NOMO-1 treated with DMSO at 0.1 percent for 48 hours (cell line): ENCODE data around the gene TRAT1.

Experiments used
- DNase-seq: peaks from one replicate; lab custom pipeline; 2025; ENCODE audit not compliant: unreplicated experiment; lab: John Stamatoyannopoulos, UW

Gene TRAT1

DNA sequence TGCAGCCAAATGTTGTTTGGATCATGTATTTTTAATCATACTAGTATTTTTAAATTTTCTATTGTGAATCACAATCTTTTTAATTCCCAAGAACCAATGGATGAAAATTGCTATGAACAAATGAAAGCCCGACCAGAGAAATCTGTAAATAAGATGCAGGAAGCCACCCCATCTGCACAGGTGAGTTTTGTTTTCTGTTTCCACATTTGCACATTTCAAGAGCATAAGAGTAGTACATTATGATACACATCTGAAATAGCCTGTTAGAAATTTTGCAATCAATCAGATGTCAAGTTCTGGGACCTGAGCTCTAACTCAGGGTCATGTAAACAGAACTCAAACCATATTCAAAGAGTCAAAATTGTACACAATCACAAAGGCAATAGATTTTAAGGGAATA, 26.5 kb downstream of the TRAT1 start:
- DNase-seq: no peak

DNA sequence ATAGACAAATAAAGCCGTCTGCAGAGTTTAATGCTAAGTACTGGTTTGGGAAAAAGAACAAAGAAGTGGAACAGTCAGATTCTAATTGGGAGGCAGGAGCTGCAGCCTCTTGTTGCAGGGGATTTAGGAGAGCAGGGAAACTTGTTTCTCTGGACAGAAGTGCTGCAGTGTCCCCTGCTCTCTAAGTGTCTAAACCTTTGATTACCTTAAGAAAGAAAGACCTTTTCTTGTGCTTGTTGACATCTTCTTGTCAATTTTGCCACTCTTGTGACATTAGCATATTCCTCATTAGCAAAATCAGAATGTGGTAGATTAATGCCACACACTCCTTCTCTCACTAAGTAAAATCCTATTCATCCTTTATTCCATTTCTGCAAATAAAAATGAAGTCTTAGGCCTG, 38.8 kb downstream of the TRAT1 start:
- DNase-seq: no peak

DNA sequence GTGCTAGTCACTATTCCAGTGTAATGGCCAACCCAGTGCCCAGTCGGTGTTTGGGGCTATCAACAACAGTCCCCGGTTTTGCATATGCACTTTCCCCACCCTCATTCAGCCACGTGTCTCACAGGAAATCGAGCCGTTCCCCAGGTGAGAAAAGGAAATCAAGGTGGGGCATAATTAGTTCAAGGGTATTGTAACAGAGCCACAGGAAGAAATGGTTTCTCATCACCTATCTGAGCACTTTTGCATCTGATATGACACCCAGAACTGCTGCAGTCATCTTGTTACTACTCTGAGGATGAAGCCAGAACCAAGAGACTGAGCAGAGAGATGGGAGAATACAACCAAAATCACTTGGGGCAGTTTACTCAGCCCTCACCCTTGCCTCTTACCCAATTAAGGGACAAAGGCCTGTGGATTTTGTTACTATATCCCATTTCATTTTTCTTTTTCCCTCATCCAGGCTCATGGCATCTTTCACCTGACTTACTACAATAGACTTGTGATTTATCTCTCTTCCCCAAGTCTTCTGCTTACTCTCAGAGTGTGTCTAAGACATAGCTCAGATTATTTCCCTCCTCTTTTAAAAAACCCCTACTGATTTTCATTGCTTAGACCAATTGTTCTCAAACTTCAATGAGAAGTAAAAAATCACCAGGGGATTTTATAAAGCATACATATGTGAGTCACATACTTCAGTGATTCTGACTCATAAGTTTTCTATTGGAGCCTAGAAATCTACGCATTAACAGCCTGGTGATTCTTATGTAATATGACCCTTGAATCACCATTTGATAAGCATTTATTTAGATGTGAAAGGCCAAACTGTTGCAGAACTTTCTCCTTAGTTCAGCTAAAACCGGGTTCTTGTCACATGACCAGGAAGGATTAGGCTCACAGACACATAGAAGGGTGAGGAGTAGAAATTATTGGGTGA, 40.5 kb downstream of the TRAT1 start:
- no peak for DNase-seq

DNA sequence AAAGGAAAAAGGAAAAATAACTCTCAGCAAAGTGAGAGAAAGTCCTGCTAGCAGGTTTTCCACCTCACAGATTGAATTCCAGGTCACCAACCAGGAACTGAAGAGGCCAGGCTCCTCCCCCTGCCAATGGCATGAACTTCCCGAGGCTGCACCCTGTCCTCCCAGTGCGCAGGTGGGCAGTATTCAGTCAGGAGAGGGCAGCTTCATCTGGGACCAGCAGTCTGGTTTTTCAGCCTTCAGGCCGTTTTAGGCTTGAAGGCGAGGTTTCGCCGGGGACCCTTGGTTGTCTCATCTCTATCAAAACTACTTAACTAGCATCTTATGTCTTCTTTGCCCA, 41.2 kb downstream of the TRAT1 start:
- no peak for DNase-seq

DNA sequence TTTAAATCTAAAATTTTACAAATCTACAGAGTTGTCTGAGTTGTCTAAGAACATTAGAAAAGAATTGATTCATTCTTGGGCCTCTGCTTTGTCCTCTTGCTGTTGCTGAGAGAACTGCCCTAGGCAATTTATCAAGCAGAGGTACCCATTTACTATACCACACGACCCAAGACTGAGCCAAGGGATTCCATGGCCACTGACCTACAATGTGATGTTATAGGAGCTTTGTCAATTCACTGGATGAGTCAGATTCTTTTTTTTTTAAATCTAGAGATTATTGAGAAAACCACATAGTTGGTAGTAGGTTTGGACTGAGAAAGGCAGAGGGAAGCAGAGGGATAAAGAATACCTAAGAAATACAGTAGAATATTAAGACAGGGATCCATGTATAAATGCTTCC, 55.3 kb downstream of the TRAT1 start:
- no peak for DNase-seq

DNA sequence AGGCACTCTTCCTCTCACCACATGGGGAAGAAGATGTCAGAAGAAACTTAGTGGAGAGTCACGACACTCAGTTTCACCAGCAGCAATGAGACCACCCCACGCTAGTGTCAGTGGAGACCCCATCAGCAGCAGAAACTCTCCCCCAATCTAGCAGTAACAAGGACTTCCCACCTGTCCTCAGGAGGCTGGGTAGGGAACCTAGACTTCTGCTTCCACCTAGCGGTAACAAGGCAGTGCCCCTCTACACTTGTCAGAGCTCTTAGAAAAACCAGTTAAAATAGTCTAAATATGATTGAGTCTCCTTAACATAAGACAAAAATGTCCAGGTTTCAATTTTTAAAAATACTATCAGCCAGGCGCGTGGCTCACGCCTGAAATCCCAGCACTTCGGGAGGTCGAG, 57.3 kb downstream of the TRAT1 start:
- DNase-seq: no peak

DNA sequence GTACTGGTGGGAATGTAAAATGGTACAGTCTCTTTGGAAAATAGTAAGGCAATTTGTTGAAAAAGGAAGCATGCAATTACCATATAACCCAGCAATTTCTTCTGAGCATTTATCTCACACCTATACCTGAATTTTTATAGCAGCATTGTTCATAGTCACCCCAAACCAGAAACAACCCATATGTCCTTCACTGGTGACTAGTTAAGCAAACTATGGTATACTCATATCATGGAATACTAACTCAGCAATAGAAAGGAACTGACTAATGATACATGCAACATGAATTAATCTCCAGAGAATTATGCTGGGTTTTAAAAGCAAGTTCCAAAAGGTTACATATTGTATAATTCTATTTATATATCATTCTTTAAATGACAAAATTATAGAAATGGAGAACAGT, 60.2 kb downstream of the TRAT1 start:
- no peak for DNase-seq

DNA sequence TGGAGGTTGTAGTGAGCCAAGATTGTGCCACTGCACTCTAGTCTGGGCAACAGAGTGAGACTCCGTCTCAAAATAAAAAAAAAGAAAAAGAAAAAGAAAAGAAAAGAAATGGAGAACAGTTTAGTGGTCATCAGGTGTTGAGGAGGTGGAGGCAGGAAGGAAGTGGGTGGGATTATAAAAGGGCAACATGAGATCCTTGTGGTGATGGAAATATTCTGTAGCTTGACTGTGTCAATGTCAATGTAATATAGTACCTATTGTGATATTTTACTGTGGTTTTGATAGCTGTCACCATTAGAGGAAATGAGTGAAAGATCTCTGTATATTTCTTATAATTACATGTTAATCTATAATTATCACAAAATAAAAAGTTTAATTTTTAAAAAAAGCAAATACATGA, 60.8 kb downstream of the TRAT1 start:
- DNase-seq: no peak

DNA sequence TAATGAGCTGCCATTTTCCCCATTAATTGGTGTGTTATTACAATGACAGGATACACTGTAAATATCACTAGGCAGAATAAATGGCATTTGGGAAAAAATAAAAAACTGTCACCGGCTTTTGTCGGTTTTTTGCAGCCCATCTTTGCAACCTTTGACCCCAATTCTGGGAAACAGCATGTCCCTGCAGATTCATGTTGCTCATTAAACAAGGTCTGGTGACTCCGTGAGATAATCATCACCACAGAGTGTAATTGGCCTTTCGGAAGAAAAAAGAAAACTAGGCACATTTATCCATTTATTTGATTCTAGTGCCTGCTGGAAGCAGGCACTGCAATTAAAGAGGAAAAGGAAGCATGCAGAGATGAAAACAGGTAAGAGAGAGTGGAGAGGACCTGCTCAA, 64.5 kb downstream of the TRAT1 start:
- no peak for DNase-seq

DNA sequence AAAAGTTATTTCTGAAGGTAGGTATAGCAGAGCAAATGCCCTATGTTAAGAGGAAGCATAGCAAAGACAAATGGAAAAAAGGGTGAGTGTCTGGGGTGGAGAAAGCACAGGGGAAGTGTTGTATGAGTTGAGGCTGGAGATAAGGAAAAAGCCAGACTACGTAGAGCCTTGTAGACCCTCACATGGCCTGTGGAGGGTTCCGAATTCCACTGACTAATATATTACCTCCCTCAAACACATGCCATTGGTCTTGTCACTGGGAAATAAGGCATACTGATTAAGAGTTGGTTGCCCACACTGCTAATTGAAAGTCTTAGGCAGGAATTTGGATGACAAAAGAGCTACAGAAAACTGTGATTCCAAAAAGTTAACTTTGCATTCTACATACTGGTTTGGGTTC, 65.2 kb downstream of the TRAT1 start:
- DNase-seq: no peak

DNA sequence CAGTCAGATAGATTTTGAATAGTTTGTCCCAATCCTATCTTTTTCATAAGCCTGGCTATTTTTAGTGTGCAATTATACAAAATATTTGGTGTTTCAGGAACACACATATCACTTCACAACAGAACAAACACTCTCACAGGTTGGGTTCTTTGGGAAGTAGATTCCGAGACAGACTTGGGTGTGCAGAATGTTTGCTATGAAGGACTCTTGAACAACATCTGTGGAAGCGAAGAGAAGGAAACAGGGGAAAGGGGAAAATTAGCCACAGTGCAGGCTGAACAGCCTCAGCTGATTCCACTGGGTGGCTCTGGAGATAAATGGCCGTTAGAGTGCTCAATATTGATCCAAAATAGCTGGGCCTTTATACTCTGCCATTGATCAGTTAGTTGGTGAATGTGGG, 69.2 kb downstream of the TRAT1 start:
- no peak for DNase-seq

DNA sequence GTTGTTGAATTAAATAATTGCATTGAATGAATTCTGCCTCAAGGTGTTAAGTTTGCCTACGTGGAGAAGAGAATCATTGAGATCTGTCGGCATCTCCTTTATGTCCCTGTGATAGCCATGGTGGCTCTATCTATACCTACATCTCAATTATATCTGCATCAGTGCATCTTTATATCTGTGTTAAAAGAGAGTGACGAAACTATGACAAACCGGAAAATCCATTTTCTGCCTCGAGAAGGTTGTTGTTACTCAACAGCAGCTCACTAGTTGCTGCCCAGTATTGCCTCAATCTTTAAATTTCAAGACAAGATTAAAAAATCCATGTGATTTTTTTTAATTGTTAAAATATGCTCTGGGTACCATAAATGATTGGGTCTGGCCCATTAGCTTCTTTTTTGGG, 72.4 kb downstream of the TRAT1 start:
- DNase-seq: no peak

DNA sequence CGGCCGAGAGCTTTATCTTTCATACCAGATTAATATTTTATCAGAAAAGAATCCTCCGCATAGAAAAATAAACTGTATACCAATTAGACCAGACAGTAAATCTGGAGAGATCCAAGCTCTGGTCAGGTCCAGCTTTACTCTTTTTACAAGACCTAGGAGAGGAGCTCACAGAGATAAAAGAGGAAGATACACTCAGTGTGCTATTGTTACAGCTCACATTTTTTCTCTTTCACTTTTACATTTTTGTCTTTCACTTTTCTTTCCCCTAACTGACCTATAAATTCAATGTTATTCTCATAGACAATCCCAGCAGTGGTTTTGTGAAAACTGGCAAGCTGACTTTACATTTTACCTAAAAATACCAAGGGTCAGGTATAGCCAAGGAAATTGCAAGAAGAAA, 75.3 kb downstream of the TRAT1 start:
- peak; percentile 19 for DNase-seq

DNA sequence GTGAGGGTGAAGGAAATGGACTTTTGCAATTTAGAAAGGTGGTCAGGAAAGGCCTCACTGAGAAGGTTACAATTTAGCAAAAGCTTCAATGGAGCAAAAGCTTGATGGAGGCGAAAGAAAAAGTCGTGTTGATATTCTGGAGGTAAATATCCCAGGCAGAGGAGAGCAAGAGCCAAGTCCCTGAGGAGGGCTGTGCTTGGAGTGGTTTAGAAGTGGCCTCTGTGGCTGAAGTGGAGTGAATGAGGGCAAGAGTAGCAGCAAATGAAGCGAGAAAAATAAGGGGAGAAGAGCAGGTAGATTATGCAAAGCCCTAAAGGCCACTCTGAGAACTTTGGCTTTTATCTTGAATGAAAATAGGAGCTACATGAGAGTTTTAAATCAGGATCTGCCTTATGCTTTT, 76.9 kb downstream of the TRAT1 start:
- DNase-seq: no peak
